Activated B cell treated with CpG ODN at 0.5 μM for 24 hours (primary cell): Measurements from ENCODE around the gene ZER1. TPM values are rescaled to one million over a fixed set of nuclear protein-coding genes. Genes with fewer than 3 reads are reported as not detected.
"Not testable (repeated sequence)": the region's sequence is repeated elsewhere in the genome, so short reads cannot be mapped to it uniquely, and the experiment has no call there.

Experiments used
- ATAC-seq: fragments of 200-7000 bp; cut with Tn5 transposase; one replicate; pipeline ENCODE4 v1.10.0; 2021; ENCODE audit warnings: low read depth, mild to moderate bottlenecking, moderate library complexity
- CTCF ChIA-PET: fragments of 350-600 bp; sonication (Branson Sonifier 250); formaldehyde crosslinking; loops from one replicate; lab custom pipeline; 2021; ENCODE audit warnings: antibody characterized with exemption; lab: Charles Lee
- POLR2A ChIA-PET: fragments of 350-600 bp; sonication (Branson Sonifier 250); formaldehyde crosslinking; loops from one replicate; lab custom pipeline; 2021; ENCODE audit warnings: antibody characterized with exemption; lab: Charles Lee
- DNase-seq: peaks from one replicate; pipeline ENCODE4 v3.0.0; 2022
- H3K27ac Mint-ChIP-seq: one replicate; pipeline ENCODE4 v1.8.0; 2020; ENCODE audit warnings: mixed read lengths
- H3K27me3 Mint-ChIP-seq: one replicate; pipeline ENCODE4 v1.8.0; 2021; ENCODE audit warnings: mixed read lengths
- H3K36me3 Mint-ChIP-seq: one replicate; pipeline ENCODE4 v1.8.0; 2021; ENCODE audit warnings: low read depth, mixed read lengths
- H3K4me1 Mint-ChIP-seq: one replicate; pipeline ENCODE4 v1.8.0; 2021; ENCODE audit warnings: mixed read lengths
- H3K4me3 Mint-ChIP-seq: one replicate; pipeline ENCODE4 v1.8.0; 2020; ENCODE audit warnings: mild to moderate bottlenecking, mixed read lengths
- H3K9me3 Mint-ChIP-seq: one replicate; pipeline ENCODE4 v1.8.0; 2020; ENCODE audit warnings: mixed read lengths
- CTCF ChIP-seq: fragments of 200-600 bp; IDR thresholded peaks from one replicate; pipeline ENCODE4 v1.8.0; 2022; ENCODE audit warnings: antibody characterized with exemption, mild to moderate bottlenecking
- intact Hi-C: fragments of 100-400 bp; cut with micrococcal nuclease; formaldehyde crosslinking; loops from one replicate; pipeline ENCODE4 v1.15.1; 2024
- total RNA-seq: library from RNA; stranded (reverse); gene quantifications from 2 replicates; pipeline ENCODE4 v1.2.3, GENCODE V29; 2022

Gene ZER1
- total RNA-seq, 1 donor from 2014 or later = 26.0 TPM

- CTCF ChIA-PET = interaction anchor here (1.4 kb wide), 1 partner anchor 76 kb away, joined by 4 read pairs; no protein-coding TSS in a partner anchor
- Mint-ChIP-seq H3K27ac (peak within 1 kb of the TSS; percentile 85), H3K4me1 (peaks cover 17% of the 10 kb centered on the region), H3K27me3 (no peaks in the 10 kb centered on the region), H3K4me3 (peak within 1 kb of the TSS; percentile 95), H3K36me3 (peaks cover 29% of the 10 kb centered on the region), H3K9me3 (no peaks in the 10 kb centered on the region)
- DNase-seq = peak; percentile 96
- POLR2A ChIA-PET = interaction anchor here (0.5 to 0.9 kb wide), 3 partner anchors 15 to 198 kb away, joined by 3 to 7 read pairs (median 4); partner anchors contain the start of gene ZER1
- peak; percentile 95 for ATAC-seq
- intact Hi-C loops = loop anchor here (1.0 kb wide), 7 partner anchors 15 to 465 kb away; partner anchors contain the start of genes COQ4, DYNC2I2, ENDOG and KYAT1
- no peak for TF ChIP-seq CTCF
Observed at GRCh38 chr9:128786681-128787601, 15.2 kb upstream of the ZER1 start, which contains the start of gene TBC1D13. TBC1D13 (plus strand) TSS chr9:128787253; CDS start chr9:128787354, 101 bp downstream.

- POLR2A ChIA-PET = interaction anchor here (0.6 to 1.2 kb wide), 4 partner anchors 13 to 1658 kb away, joined by 3 to 9 read pairs (median 5); partner anchors contain the start of gene ZER1
- DNase-seq = no peak
- CTCF ChIA-PET = no interaction called here
- Mint-ChIP-seq H3K4me3 (no peak overlapping the region), H3K4me1 (peaks cover 24% of the 10 kb centered on the region), H3K9me3 (peaks cover 2% of the 10 kb centered on the region), H3K27me3 (no peaks in the 10 kb centered on the region), H3K36me3 (peaks cover 14% of the 10 kb centered on the region), H3K27ac (no peak overlapping the region)
- no peak for ATAC-seq
- intact Hi-C loops = no loop called here
- no peak for TF ChIP-seq CTCF
Observed at GRCh38 chr9:128785427-128785826, 13.7 kb upstream of the ZER1 start.

- Mint-ChIP-seq H3K4me1 (peaks cover 14% of the 10 kb centered on the region), H3K27ac (no peak overlapping the region), H3K9me3 (peaks cover 2% of the 10 kb centered on the region), H3K27me3 (no peaks in the 10 kb centered on the region), H3K4me3 (no peak overlapping the region), H3K36me3 (peaks cover 2% of the 10 kb centered on the region)
- intact Hi-C loops = no loop called here
- CTCF ChIA-PET = interaction anchor here (1.1 kb wide), 1 partner anchor 36 kb away, joined by 3 read pairs; the partner anchor contains the start of gene ENDOG
- DNase-seq = no peak
- ATAC-seq = no peak
- POLR2A ChIA-PET = interaction anchor here (0.6 to 0.8 kb wide), 2 partner anchors 10 to 109 kb away, joined by 3 read pairs; no protein-coding TSS in a partner anchor
- no peak for TF ChIP-seq CTCF
Observed at GRCh38 chr9:128782669-128783068, 10.9 kb upstream of the ZER1 start.

- POLR2A ChIA-PET = interaction anchor here (0.9 kb wide), 1 partner anchor 57 kb away, joined by 4 read pairs; the partner anchor contains the start of gene ZDHHC12
- CTCF ChIA-PET = no interaction called here
- H3K36me3 Mint-ChIP-seq = no peaks in the 10 kb centered on the region
- ATAC-seq (peak; percentile 61), DNase-seq (no peak)
- TF ChIP-seq CTCF = no peak
- no peaks in the 10 kb centered on the region for H3K27me3 Mint-ChIP-seq
- peak overlapping the region; percentile 71 for H3K27ac Mint-ChIP-seq
- intact Hi-C loops = no loop called here
- peaks cover 10% of the 10 kb centered on the region for H3K4me1 Mint-ChIP-seq
- H3K4me3 Mint-ChIP-seq = peak overlapping the region; percentile 38
- H3K9me3 Mint-ChIP-seq = peaks cover 2% of the 10 kb centered on the region
Observed at GRCh38 chr9:128781187-128782070, 9.7 kb upstream of the ZER1 start.

- H3K4me1 Mint-ChIP-seq, H3K9me3 Mint-ChIP-seq, CTCF ChIA-PET, intact Hi-C loops, POLR2A ChIA-PET, H3K27ac Mint-ChIP-seq, H3K4me3 Mint-ChIP-seq, H3K27me3 Mint-ChIP-seq, H3K36me3 Mint-ChIP-seq, DNase-seq, ATAC-seq: not testable (repeated sequence)
Observed at GRCh38 chr9:128780093-128780492, 8.4 kb upstream of the ZER1 start.
